ENCODE results near the gene BUB1B.
"Not testable (repeated sequence)": the region's sequence is repeated elsewhere in the genome, so short reads cannot be mapped to it uniquely, and the experiment has no call there.

The BUB1B gene

GRCh38 chr15:40121911-40122638 lies 38.8 kb upstream of the BUB1B start:
- TF ChIP-seq, protein P1, sequence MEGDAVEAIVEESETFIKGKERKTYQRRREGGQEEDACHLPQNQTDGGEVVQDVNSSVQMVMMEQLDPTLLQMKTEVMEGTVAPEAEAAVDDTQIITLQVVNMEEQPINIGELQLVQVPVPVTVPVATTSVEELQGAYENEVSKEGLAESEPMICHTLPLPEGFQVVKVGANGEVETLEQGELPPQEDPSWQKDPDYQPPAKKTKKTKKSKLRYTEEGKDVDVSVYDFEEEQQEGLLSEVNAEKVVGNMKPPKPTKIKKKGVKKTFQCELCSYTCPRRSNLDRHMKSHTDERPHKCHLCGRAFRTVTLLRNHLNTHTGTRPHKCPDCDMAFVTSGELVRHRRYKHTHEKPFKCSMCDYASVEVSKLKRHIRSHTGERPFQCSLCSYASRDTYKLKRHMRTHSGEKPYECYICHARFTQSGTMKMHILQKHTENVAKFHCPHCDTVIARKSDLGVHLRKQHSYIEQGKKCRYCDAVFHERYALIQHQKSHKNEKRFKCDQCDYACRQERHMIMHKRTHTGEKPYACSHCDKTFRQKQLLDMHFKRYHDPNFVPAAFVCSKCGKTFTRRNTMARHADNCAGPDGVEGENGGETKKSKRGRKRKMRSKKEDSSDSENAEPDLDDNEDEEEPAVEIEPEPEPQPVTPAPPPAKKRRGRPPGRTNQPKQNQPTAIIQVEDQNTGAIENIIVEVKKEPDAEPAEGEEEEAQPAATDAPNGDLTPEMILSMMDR (IDR thresholded peaks at IDR 0.05; ENCODE audit: insufficient read depth, low read depth, low read length, missing control alignments) = no peak
- DNase-seq (ENCODE audit: low read depth) = no peak
- H3K4me3 ChIP-seq (ENCODE audit: low read length) = no peak overlapping the region

GRCh38 chr15:40122989-40123388 lies 37.9 kb upstream of the BUB1B start:
- H3K4me3 ChIP-seq (ENCODE audit: low read length); DNase-seq (ENCODE audit: low read depth): not testable (repeated sequence)

- not testable (repeated sequence) for DNase-seq (ENCODE audit: low read depth); H3K4me3 ChIP-seq (ENCODE audit: low read length)
These were observed 37.0 kb upstream of the BUB1B start for GRCh38 chr15:40123863-40124262.

DNA sequence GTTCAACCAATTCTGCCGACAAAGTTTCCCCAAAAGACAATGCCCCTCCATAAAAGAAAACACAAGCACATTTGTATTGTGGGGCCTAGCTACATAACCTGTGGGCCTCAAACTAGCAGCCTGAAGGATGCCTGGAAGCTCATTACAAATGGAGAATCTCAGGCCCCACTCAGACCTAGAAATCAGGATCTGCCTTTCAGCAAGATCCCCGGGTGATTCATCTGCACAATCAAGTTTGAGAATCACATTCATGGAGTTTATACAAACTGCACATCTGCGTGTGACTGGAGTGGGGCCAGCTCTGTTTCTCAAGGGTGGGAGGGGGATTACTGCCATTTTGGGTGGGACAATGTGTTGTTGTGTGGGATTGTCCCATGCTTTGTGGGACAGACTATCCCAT lies 36.5 kb upstream of the BUB1B start:
- DNase-seq (ENCODE audit: low read depth) = peak; percentile 43
- not testable (repeated sequence) for H3K4me3 ChIP-seq (ENCODE audit: low read length)

GRCh38 chr15:40124807-40125285 lies 36.0 kb upstream of the BUB1B start:
- peak; percentile 50 for DNase-seq (ENCODE audit: low read depth)
- not testable (repeated sequence) for H3K4me3 ChIP-seq (ENCODE audit: low read length)

DNA sequence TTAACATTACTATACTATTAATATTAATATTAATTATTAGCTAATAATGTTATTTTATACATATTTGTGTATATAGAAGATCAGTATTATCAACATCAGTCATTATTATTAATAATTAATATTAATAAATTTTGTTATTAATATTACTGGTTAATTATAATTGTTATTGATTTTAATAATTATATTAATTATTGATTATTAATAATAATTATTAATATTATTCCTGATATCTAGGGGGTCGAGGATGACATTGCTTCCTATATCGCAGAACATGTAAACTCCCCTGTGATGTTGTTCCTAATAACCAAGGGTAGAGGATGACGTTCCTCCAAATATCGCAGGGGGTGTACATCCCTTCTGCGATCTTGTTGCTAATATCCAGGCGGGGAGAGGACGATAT lies 34.9 kb upstream of the BUB1B start:
- no peak for DNase-seq (ENCODE audit: low read depth)
- no peak overlapping the region for H3K4me3 ChIP-seq (ENCODE audit: low read length)
- TF ChIP-seq, protein P1 (IDR thresholded peaks at IDR 0.05; ENCODE audit: insufficient read depth, low read depth, low read length, missing control alignments) = no peak

DNA sequence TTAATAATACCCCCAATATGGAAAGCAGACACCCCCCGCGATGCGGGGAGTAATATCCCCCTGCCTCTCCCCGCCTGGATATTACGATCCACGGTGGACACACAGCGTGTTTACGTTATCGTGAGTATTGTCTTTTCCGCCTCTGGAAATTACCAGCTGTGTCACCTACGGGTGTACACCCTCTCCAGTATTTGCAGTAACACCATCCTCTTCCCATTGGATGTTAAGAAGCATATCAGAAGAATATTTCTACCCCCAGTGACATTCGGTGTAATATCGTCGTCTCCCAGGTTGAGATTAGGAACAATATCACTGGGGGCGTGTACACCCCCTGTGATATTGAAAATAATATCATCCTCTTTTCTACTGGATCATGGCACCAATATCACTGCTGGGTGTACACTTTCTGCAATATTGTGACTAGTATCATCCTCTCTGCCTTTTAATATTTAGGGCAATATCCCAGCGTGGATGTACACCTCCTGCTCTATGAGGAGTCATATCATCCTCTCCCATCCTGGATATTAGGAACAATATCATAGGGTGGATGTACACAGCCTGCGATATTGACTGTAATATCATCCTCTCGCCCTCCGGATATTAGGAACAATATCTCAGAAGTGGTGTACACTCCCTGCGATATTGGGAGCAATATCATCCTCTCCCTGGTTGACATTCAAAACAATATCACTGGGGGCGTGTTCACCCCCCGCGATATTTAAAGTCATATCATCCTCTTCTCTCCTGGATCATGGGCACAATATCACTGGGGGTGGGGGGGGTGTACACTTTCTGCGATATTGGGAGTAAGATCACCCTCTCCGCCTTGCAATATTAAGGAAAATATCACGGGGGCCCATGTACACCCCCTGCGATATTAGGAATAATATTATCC lies 31.9 kb upstream of the BUB1B start:
- H3K4me3 ChIP-seq (ENCODE audit: low read length) = no peak overlapping the region
- TF ChIP-seq, protein P1 (IDR thresholded peaks at IDR 0.05; ENCODE audit: insufficient read depth, low read depth, low read length, missing control alignments) = no peak
- DNase-seq (ENCODE audit: low read depth) = no peak

GRCh38 chr15:40130118-40130517 lies 30.8 kb upstream of the BUB1B start:
- TF ChIP-seq, protein P1 (IDR thresholded peaks at IDR 0.05; ENCODE audit: insufficient read depth, low read depth, low read length, missing control alignments) = no peak
- DNase-seq (ENCODE audit: low read depth) = no peak
- H3K4me3 ChIP-seq (ENCODE audit: low read length) = no peak overlapping the region
